ENCODE data around the gene CNTNAP2.

The CNTNAP2 gene

GRCh38 chr7:148340438-148341280 lies 2224.1 kb downstream of the CNTNAP2 start:
- Histone ChIP-seq H3K27me3 (ENCODE audit: insufficient read depth, insufficient read length) (peaks cover 10% of the 10 kb centered on the region), H3K4me3 (ENCODE audit: insufficient read length, low read depth) (peak overlapping the region; percentile 66), H3K9me3 (ENCODE audit: insufficient read depth, low read length) (no peaks in the 10 kb centered on the region), H3K9ac (ENCODE audit: insufficient read length, low read depth) (no peak overlapping the region), H3K4me1 (ENCODE audit: insufficient read depth, insufficient read length) (no peaks in the 10 kb centered on the region), H3K36me3 (ENCODE audit: insufficient read depth, insufficient read length, low read length) (peaks cover 2% of the 10 kb centered on the region)
- DNase-seq (ENCODE audit: low read depth, low spot score), result no peak
- TF ChIP-seq SUZ12 (IDR thresholded peaks at IDR 0.05; ENCODE audit: extremely low read depth, insufficient read depth, insufficient read length) (no peak), YY1 (IDR thresholded peaks at IDR 0.05; ENCODE audit: insufficient read depth, insufficient read length) (no peak), ZNF274 (IDR thresholded peaks at IDR 0.05; ENCODE audit: low read depth, low read length) (no peak)

GRCh38 chr7:148344406-148344805 lies 2227.8 kb downstream of the CNTNAP2 start:
- Histone ChIP-seq H3K27me3 (ENCODE audit: insufficient read depth, insufficient read length) (peaks cover 5% of the 10 kb centered on the region), H3K36me3 (ENCODE audit: insufficient read depth, insufficient read length, low read length) (peaks cover 2% of the 10 kb centered on the region), H3K4me1 (ENCODE audit: insufficient read depth, insufficient read length) (no peaks in the 10 kb centered on the region), H3K9ac (ENCODE audit: insufficient read length, low read depth) (no peak overlapping the region), H3K4me3 (ENCODE audit: insufficient read length, low read depth) (no peak overlapping the region), H3K9me3 (ENCODE audit: insufficient read depth, low read length) (no peaks in the 10 kb centered on the region)
- TF ChIP-seq SUZ12 (IDR thresholded peaks at IDR 0.05; ENCODE audit: extremely low read depth, insufficient read depth, insufficient read length) (no peak), YY1 (IDR thresholded peaks at IDR 0.05; ENCODE audit: insufficient read depth, insufficient read length) (no peak), ZNF274 (IDR thresholded peaks at IDR 0.05; ENCODE audit: low read depth, low read length) (no peak)
- no peak for DNase-seq (ENCODE audit: low read depth, low spot score)

DNA sequence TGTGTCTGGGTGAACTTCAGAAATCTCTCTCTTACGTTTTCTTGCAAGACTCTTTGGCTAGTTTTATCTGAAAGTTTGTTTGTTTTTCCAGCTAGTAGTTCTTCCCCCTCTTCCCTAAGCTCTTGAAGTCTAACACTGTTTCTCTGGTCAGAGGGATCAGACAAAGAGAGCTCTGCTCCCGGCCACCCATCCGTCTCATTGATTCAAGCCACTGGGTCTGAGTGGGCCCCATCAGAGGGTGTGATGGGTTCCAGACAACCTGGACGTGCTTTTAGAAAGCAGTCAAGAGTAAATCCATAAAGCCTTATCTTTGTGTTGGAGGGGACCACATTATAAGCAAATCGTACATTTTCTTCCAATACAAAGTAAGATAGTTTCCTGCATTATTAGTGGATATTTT lies 2231.4 kb downstream of the CNTNAP2 start:
- no peaks in the 10 kb centered on the region for H3K4me1 ChIP-seq (ENCODE audit: insufficient read depth, insufficient read length)
- TF ChIP-seq SUZ12 (IDR thresholded peaks at IDR 0.05; ENCODE audit: extremely low read depth, insufficient read depth, insufficient read length) (no peak), YY1 (IDR thresholded peaks at IDR 0.05; ENCODE audit: insufficient read depth, insufficient read length) (no peak), ZNF274 (IDR thresholded peaks at IDR 0.05; ENCODE audit: low read depth, low read length) (no peak)
- H3K4me3 ChIP-seq (ENCODE audit: insufficient read length, low read depth), result no peak overlapping the region
- H3K9me3 ChIP-seq (ENCODE audit: insufficient read depth, low read length), result no peaks in the 10 kb centered on the region
- DNase-seq (ENCODE audit: low read depth, low spot score), result no peak
- H3K36me3 ChIP-seq (ENCODE audit: insufficient read depth, insufficient read length, low read length), result peaks cover 2% of the 10 kb centered on the region
- no peak overlapping the region for H3K9ac ChIP-seq (ENCODE audit: insufficient read length, low read depth)
- no peaks in the 10 kb centered on the region for H3K27me3 ChIP-seq (ENCODE audit: insufficient read depth, insufficient read length)

- Histone ChIP-seq H3K27me3 (ENCODE audit: insufficient read depth, insufficient read length) (no peaks in the 10 kb centered on the region), H3K36me3 (ENCODE audit: insufficient read depth, insufficient read length, low read length) (no peaks in the 10 kb centered on the region), H3K9me3 (ENCODE audit: insufficient read depth, low read length) (no peaks in the 10 kb centered on the region), H3K9ac (ENCODE audit: insufficient read length, low read depth) (no peak overlapping the region), H3K4me1 (ENCODE audit: insufficient read depth, insufficient read length) (no peaks in the 10 kb centered on the region), H3K4me3 (ENCODE audit: insufficient read length, low read depth) (no peak overlapping the region)
- DNase-seq (ENCODE audit: low read depth, low spot score), result no peak
- TF ChIP-seq ZNF274 (IDR thresholded peaks at IDR 0.05; ENCODE audit: low read depth, low read length), result no peak
- no peak for TF ChIP-seq YY1 (IDR thresholded peaks at IDR 0.05; ENCODE audit: insufficient read depth, insufficient read length)
- no peak for TF ChIP-seq SUZ12 (IDR thresholded peaks at IDR 0.05; ENCODE audit: extremely low read depth, insufficient read depth, insufficient read length)
Observed at GRCh38 chr7:148348466-148348865, 2231.9 kb downstream of the CNTNAP2 start.

DNA sequence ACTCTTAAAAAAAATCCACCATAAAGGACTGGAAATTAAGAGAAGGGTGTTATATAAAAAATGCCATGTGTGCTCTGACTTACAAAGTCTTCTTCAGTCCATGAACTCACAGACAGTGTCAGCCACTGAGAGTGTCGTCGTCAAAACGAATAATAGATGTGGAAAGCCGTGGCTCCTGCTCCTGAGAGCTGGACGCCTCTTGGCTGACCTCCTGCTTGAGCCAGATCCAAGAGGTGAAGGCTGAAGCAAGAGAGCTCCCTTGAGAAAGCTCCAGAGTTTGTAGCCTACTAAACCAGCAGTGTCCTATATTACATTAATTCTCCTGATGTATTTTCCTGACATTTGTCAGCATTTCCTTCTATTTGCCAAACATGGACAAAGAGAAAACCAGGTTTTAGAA lies 2239.7 kb downstream of the CNTNAP2 start:
- Histone ChIP-seq H3K9me3 (ENCODE audit: insufficient read depth, low read length) (no peaks in the 10 kb centered on the region), H3K36me3 (ENCODE audit: insufficient read depth, insufficient read length, low read length) (no peaks in the 10 kb centered on the region), H3K27me3 (ENCODE audit: insufficient read depth, insufficient read length) (no peaks in the 10 kb centered on the region), H3K4me3 (ENCODE audit: insufficient read length, low read depth) (no peak overlapping the region), H3K9ac (ENCODE audit: insufficient read length, low read depth) (no peak overlapping the region), H3K4me1 (ENCODE audit: insufficient read depth, insufficient read length) (no peaks in the 10 kb centered on the region)
- TF ChIP-seq YY1 (IDR thresholded peaks at IDR 0.05; ENCODE audit: insufficient read depth, insufficient read length) (no peak), SUZ12 (IDR thresholded peaks at IDR 0.05; ENCODE audit: extremely low read depth, insufficient read depth, insufficient read length) (no peak), ZNF274 (IDR thresholded peaks at IDR 0.05; ENCODE audit: low read depth, low read length) (no peak)
- DNase-seq (ENCODE audit: low read depth, low spot score), result no peak

- Histone ChIP-seq H3K4me3 (ENCODE audit: insufficient read length, low read depth) (no peak overlapping the region), H3K9me3 (ENCODE audit: insufficient read depth, low read length) (no peaks in the 10 kb centered on the region), H3K9ac (ENCODE audit: insufficient read length, low read depth) (no peak overlapping the region), H3K4me1 (ENCODE audit: insufficient read depth, insufficient read length) (no peaks in the 10 kb centered on the region), H3K36me3 (ENCODE audit: insufficient read depth, insufficient read length, low read length) (no peaks in the 10 kb centered on the region), H3K27me3 (ENCODE audit: insufficient read depth, insufficient read length) (no peaks in the 10 kb centered on the region)
- no peak for DNase-seq (ENCODE audit: low read depth, low spot score)
- TF ChIP-seq ZNF274 (IDR thresholded peaks at IDR 0.05; ENCODE audit: low read depth, low read length) (no peak), SUZ12 (IDR thresholded peaks at IDR 0.05; ENCODE audit: extremely low read depth, insufficient read depth, insufficient read length) (no peak), YY1 (IDR thresholded peaks at IDR 0.05; ENCODE audit: insufficient read depth, insufficient read length) (no peak)
Observed at GRCh38 chr7:148362541-148362940, 2245.9 kb downstream of the CNTNAP2 start.

DNA sequence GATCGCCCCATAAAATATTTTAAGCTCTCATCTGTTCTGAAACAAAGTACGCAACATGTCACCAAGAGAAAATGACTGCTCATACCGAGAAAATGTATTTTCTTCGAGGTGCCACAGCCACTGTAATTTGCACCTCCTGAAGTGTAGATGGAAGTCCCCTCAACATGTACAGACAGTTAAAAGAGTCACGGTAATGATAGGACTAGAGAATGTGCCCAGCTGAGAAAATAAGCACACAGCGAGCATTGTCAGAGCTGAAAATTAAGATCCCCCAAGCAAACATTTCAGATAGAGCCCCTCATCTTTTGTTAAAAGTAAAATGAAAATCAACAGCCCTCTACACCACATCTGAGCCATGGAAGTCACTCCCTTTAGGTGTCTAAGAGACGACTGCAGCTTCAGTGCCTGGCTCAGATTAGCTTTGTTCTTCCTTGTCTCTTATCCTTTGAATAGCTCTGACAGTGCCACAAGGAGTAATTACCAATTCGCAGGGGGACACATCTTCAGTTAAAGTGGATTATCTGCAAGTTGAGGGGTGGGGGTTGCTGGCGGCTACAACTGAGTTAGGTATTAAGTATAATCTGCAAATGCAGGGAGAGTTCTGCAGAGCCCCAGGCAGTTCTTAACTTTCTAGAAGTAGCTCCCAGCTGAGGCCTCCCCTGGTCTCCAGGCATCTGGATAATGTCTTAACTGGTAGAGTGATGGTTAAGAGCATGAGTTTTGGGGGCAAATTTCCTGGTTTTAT lies 2251.3 kb downstream of the CNTNAP2 start:
- Histone ChIP-seq H3K27me3 (ENCODE audit: insufficient read depth, insufficient read length) (no peaks in the 10 kb centered on the region), H3K9me3 (ENCODE audit: insufficient read depth, low read length) (0 out of 2 replicates have a peak, but pooled peaks cover 5% of the 10 kb centered on the region), H3K4me1 (ENCODE audit: insufficient read depth, insufficient read length) (no peaks in the 10 kb centered on the region), H3K36me3 (ENCODE audit: insufficient read depth, insufficient read length, low read length) (no peaks in the 10 kb centered on the region), H3K9ac (ENCODE audit: insufficient read length, low read depth) (no peak overlapping the region), H3K4me3 (ENCODE audit: insufficient read length, low read depth) (no peak overlapping the region)
- peak; percentile 13 for DNase-seq (ENCODE audit: low read depth, low spot score)
- TF ChIP-seq YY1 (IDR thresholded peaks at IDR 0.05; ENCODE audit: insufficient read depth, insufficient read length), result no peak
- no peak for TF ChIP-seq ZNF274 (IDR thresholded peaks at IDR 0.05; ENCODE audit: low read depth, low read length)
